Stimulated activated effector memory CD8-positive, alpha-beta T cell treated with anti-CD3 and anti-CD28 coated beads, Interleukin-12 subunit alpha, Interleukin-12 subunit beta, amount 100 ng/mL, for 72 hours (primary cell): ENCODE data around the gene ANP32E.

Source experiments
- ATAC-seq: fragments of 150-1000 bp; cut with Tn5 transposase; 2 replicates; pipeline ENCODE4 v1.10.0; 2021
- DNase-seq, 2 donors: peaks; one replicate each; pipeline ENCODE4 v3.0.0; 2021 to 2022; ENCODE audit warnings: low spot score in 2 of 2
- H3K27ac Mint-ChIP-seq: one replicate; pipeline ENCODE4 v1.8.0; 2022; ENCODE audit warnings: mild to moderate bottlenecking, mixed read lengths
- H3K36me3 Mint-ChIP-seq: one replicate; pipeline ENCODE4 v1.8.0; 2022; ENCODE audit warnings: mild to moderate bottlenecking, mixed read lengths
- H3K4me1 Mint-ChIP-seq: one replicate; pipeline ENCODE4 v1.8.0; 2022; ENCODE audit warnings: mixed read lengths
- H3K4me3 Mint-ChIP-seq: one replicate; pipeline ENCODE4 v1.8.0; 2022; ENCODE audit warnings: mild to moderate bottlenecking, mixed read lengths
- H3K9me3 Mint-ChIP-seq: one replicate; pipeline ENCODE4 v1.8.0; 2022; ENCODE audit warnings: mixed read lengths

ANP32E gene

GRCh38 chr1:150235852-150236613, at the start of gene ANP32E:
Gene ANP32E, minus strand, starts transcription at chr1:150236112. Its CDS starts 326 bp downstream, at chr1:150235786.
- H3K27ac Mint-ChIP-seq = no peak within 1 kb of the TSS

DNA sequence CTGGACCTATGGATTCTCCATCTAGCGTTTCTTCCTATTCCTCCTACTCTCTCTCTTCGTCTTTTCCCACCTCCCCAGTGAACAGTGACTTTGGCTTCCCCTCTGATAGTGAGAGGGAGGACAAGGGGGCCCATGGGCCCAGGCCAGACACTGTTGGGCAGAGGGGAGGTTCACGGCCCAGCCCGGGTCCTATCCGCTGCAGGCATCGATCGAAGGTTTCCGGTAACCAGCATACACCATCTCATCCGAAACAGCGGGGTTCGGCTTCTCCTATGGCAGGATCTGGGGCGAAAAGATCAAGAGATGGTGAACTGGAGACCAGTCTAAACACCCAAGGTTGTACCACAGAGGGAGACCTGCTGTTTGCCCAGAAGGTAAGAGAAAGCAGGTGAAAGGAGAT, 47.3 kb upstream of the ANP32E start:
- H3K36me3 Mint-ChIP-seq = no peaks in the 10 kb centered on the region
- H3K4me1 Mint-ChIP-seq = peaks cover 30% of the 10 kb centered on the region
- DNase-seq (no peak), ATAC-seq (no peak)
- H3K4me3 Mint-ChIP-seq = peak overlapping the region; percentile 75
- H3K9me3 Mint-ChIP-seq = no peaks in the 10 kb centered on the region
- H3K27ac Mint-ChIP-seq = no peak overlapping the region

More at GRCh38 chr1:150235852-150236613, at the start of gene ANP32E:
- Mint-ChIP-seq H3K4me3 (no peak within 1 kb of the TSS), H3K9me3 (no peaks in the 10 kb centered on the region), H3K36me3 (no peaks in the 10 kb centered on the region), H3K4me1 (peaks cover 20% of the 10 kb centered on the region)
- ATAC-seq (peak; percentile 93), DNase-seq (peak; percentile 72 to 93)

DNA sequence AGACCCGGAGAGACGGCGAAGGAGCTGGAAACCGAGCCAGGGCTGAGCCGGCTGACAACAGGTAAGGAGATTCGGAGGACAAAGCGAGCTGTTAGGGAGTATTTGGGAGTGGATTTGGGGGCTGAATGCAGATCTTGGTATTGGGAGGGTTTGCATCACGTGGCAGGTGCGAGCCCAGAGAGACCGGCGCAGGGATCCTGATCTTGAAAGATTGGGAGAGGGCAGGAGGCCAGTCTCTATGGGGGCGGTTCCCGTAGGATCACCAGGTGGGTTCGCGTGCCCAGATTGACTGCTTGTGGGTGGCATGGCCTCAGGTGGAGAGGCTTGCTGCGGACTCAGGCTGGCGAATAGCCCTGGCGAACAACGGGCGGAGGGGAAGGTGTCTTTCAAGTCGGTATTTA, 46.6 kb upstream of the ANP32E start:
- ATAC-seq (no peak), DNase-seq (no peak)
- Mint-ChIP-seq H3K4me3 (peak overlapping the region; percentile 75), H3K4me1 (peaks cover 30% of the 10 kb centered on the region), H3K27ac (peak overlapping the region; percentile 75), H3K9me3 (no peaks in the 10 kb centered on the region), H3K36me3 (no peaks in the 10 kb centered on the region)

GRCh38 chr1:150281758-150282557, 46.0 kb upstream of the ANP32E start, which contains the start of gene CIART:
Gene CIART, plus strand, starts transcription at chr1:150282554. Its CDS starts 714 bp downstream, at chr1:150283268.
- ATAC-seq = peak; percentile 96
- H3K36me3 Mint-ChIP-seq = no peaks in the 10 kb centered on the region
- H3K27ac Mint-ChIP-seq = peak within 1 kb of the TSS; percentile 75
- H3K4me3 Mint-ChIP-seq = peak within 1 kb of the TSS; percentile 75
- no peaks in the 10 kb centered on the region for H3K9me3 Mint-ChIP-seq
- H3K4me1 Mint-ChIP-seq = peaks cover 30% of the 10 kb centered on the region
- DNase-seq = peak; percentile 21 to 65

DNA sequence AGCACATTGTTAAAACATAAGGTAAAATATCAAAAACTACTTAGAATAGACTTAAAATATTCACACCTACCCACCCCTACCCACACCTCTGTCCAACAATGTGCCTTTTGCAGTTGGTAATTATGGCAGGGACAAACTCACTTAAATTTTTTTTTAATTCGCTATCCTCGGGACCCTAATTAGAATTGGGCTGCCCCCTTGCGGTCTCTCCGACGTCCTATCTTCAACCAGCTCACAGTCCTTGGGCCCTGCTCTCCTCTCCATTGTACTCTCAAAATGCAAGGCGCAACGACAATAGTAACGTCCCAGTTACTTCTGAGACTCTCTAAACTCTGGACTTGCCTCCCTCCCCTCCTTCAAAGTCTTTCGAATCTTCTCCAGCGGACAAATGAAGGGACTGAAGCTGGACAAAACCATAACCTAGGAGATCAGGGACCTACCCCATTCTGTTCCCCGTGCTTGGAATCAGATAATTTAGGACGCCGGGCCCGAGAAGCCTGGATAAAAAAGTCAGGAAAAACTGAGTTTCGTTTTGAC, 45.4 kb upstream of the ANP32E start:
- Mint-ChIP-seq H3K36me3 (no peaks in the 10 kb centered on the region), H3K27ac (peak overlapping the region; percentile 75), H3K9me3 (no peaks in the 10 kb centered on the region), H3K4me3 (peak overlapping the region; percentile 75), H3K4me1 (peaks cover 30% of the 10 kb centered on the region)
- ATAC-seq = peak; percentile 67
- peak in 1 of 2 donors; percentile 76 for DNase-seq

DNA sequence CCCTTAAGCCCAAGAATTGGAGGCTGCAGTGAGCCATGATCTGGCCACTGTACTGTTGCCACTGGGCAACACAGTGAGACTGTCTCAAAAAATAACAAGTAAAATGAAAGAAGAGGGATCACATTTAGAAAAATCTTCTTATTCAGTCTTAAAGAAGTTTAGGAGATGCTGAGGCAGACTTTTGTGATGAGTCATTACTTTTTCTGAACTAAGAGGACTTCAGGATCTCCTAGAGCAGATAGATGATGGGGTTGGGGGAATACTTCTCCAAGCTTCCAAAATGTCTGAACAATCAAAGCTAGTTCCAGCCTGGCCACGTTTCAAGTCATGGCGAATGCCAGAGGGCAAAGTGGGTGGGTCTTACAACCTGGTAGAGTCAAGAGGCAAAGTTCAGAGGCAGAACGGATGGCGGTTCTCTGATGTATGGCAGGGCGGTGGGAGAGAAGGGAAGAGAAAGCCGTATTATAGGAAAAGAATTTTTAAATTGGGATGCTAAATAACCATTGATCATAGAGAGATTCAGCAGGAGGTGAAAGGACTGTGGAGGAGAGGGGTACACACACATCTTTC, 44.3 kb upstream of the ANP32E start:
- H3K4me3 Mint-ChIP-seq = peak overlapping the region; percentile 75
- ATAC-seq (no peak), DNase-seq (no peak)
- no peaks in the 10 kb centered on the region for H3K36me3 Mint-ChIP-seq
- no peaks in the 10 kb centered on the region for H3K9me3 Mint-ChIP-seq
- peaks cover 30% of the 10 kb centered on the region for H3K4me1 Mint-ChIP-seq
- H3K27ac Mint-ChIP-seq = peak overlapping the region; percentile 35

GRCh38 chr1:150273311-150273710, 37.4 kb upstream of the ANP32E start:
- no peak overlapping the region for H3K27ac Mint-ChIP-seq
- no peak for DNase-seq

DNA sequence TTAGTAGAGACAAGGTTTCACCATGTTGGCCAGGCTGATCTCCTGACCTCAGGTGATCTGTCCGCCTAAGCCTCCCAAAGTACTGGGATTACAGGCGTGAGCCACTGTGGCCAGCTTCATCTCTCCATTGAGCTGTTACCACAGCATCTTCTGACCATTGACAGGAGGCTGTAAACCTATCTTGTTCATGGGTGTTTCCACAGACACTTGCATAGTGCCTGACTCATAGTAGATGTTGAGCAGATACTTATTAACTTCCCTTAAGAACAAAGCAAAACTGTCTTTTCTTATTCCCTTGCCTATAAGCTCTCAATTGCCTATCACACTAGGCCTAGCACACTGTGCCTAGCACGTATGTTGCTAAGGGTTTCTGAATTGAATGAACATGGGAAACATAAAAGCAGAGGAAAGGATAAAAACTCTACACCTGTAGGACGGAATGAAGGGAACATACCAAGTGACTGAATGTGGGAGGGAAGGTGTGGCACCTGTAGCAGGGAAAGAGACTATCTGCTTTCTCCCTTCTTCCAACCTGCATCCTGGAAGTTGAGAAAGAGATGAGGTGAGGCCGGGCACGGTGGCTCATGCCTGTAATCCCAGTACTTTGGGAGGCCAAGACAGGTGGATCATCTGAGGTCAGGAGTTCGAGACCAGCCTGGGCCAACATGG, 35.5 kb upstream of the ANP32E start:
- ATAC-seq (no peak), DNase-seq (no peak)
- Mint-ChIP-seq H3K4me1 (peaks cover 29% of the 10 kb centered on the region), H3K36me3 (peaks cover 27% of the 10 kb centered on the region), H3K9me3 (no peaks in the 10 kb centered on the region), H3K4me3 (no peak overlapping the region), H3K27ac (no peak overlapping the region)

More at GRCh38 chr1:150273311-150273710, 37.4 kb upstream of the ANP32E start:
- Mint-ChIP-seq H3K4me3 (no peak overlapping the region), H3K4me1 (peaks cover 11% of the 10 kb centered on the region), H3K36me3 (peaks cover 9% of the 10 kb centered on the region), H3K9me3 (no peaks in the 10 kb centered on the region)
- no peak for ATAC-seq

DNA sequence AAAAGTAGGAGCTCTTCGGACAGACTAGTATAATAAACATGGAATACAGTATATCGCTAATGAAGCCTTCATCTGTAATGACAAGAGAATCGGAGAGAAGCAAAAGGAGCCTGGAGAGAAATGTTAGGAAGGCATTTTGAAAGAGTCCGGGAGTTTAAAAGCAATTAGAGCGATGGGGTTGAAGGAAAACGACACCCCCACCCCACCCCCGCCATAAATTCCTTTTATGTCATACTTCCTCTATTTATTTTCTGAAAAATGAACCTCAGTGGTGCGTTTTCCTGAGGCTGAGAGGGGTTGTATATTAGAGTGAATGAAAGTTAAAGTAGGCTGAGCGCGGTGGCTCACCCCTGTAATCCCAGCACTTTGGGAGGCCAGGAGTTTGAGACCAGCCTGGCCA, 33.5 kb upstream of the ANP32E start:
- Mint-ChIP-seq H3K4me1 (peaks cover 29% of the 10 kb centered on the region), H3K4me3 (peak overlapping the region; percentile 92), H3K9me3 (no peaks in the 10 kb centered on the region), H3K27ac (peak overlapping the region; percentile 98), H3K36me3 (peaks cover 47% of the 10 kb centered on the region)
- no peak for DNase-seq
- no peak for ATAC-seq

GRCh38 chr1:150268705-150269403, 32.9 kb upstream of the ANP32E start, which contains the start of gene APH1A:
Gene APH1A, minus strand, starts transcription at chr1:150269016. Its CDS starts 206 bp downstream, at chr1:150268810.
- DNase-seq = peak; percentile 80 to 95
- Mint-ChIP-seq H3K4me1 (peaks cover 29% of the 10 kb centered on the region), H3K27ac (peak within 1 kb of the TSS; percentile 98), H3K4me3 (peak within 1 kb of the TSS; percentile 92), H3K36me3 (peaks cover 48% of the 10 kb centered on the region), H3K9me3 (no peaks in the 10 kb centered on the region)
- ATAC-seq = peak; percentile 98

GRCh38 chr1:150268340-150268704, 32.4 kb upstream of the ANP32E start:
- ATAC-seq (peak; percentile 66), DNase-seq (peak; percentile 14 to 72)
- H3K9me3 Mint-ChIP-seq = no peaks in the 10 kb centered on the region
- H3K4me3 Mint-ChIP-seq = peak overlapping the region; percentile 92
- peaks cover 29% of the 10 kb centered on the region for H3K4me1 Mint-ChIP-seq
- H3K36me3 Mint-ChIP-seq = peaks cover 48% of the 10 kb centered on the region
- H3K27ac Mint-ChIP-seq = peak overlapping the region; percentile 98

GRCh38 chr1:150267896-150268295, 32.0 kb upstream of the ANP32E start:
- ATAC-seq (no peak), DNase-seq (no peak)
- Mint-ChIP-seq H3K9me3 (no peaks in the 10 kb centered on the region), H3K4me3 (peak overlapping the region; percentile 92), H3K4me1 (peaks cover 29% of the 10 kb centered on the region), H3K27ac (peak overlapping the region; percentile 98), H3K36me3 (peaks cover 48% of the 10 kb centered on the region)

GRCh38 chr1:150263549-150263948, 27.6 kb upstream of the ANP32E start:
- no peak overlapping the region for H3K27ac Mint-ChIP-seq
- peaks cover 20% of the 10 kb centered on the region for H3K4me1 Mint-ChIP-seq
- no peaks in the 10 kb centered on the region for H3K9me3 Mint-ChIP-seq
- no peak overlapping the region for H3K4me3 Mint-ChIP-seq
- ATAC-seq = no peak
- H3K36me3 Mint-ChIP-seq = peaks cover 47% of the 10 kb centered on the region
- no peak for DNase-seq
